ENCODE measurements around the gene HLA-DQA2. TPM values are rescaled to one million over a fixed set of nuclear protein-coding genes. Genes with fewer than 3 reads are reported as not detected.

The HLA-DQA2 gene
- polyA plus RNA-seq, 1 donor from 2014 or later, result not detected

- H3F3A ChIP-seq (ENCODE audit: insufficient read depth, low read length, poor library complexity, severe bottlenecking), result no peaks in the 10 kb centered on the region
- H3K27ac ChIP-seq (ENCODE audit: low read length), result no peak overlapping the region
- no peaks in the 10 kb centered on the region for H3K9me3 ChIP-seq (ENCODE audit: low read length)
- no peaks in the 10 kb centered on the region for H3K27me3 ChIP-seq (ENCODE audit: insufficient read depth, low read depth, low read length)
- no peak for TF ChIP-seq TAF1 (IDR thresholded peaks at IDR 0.05; ENCODE audit: low read depth)
- TF ChIP-seq CTCF (IDR thresholded peaks at IDR 0.05; ENCODE audit: poor library complexity, severe bottlenecking), result peak; percentile 75
- TF ChIP-seq SMC3 (conservative IDR thresholded peaks at IDR 0.05; ENCODE audit: poor library complexity), result peak; percentile 80
- TF ChIP-seq RAD21 (conservative IDR thresholded peaks at IDR 0.05), result peak; percentile 79
- H3K36me3 ChIP-seq (ENCODE audit: insufficient read depth, low read length), result no peaks in the 10 kb centered on the region
- H3K79me2 ChIP-seq (replicated peaks; ENCODE audit: insufficient read depth, low read length), result no peaks in the 10 kb centered on the region
- H3K9ac ChIP-seq (ENCODE audit: low read length), result no peak overlapping the region
- H4K20me1 ChIP-seq (ENCODE audit: insufficient read depth), result no peaks in the 10 kb centered on the region
- no peak overlapping the region for H2AFZ ChIP-seq (ENCODE audit: low read depth, low read length)
- H3K9me2 ChIP-seq (ENCODE audit: insufficient read depth, low read length), result no peaks in the 10 kb centered on the region
- H3K4me2 ChIP-seq (ENCODE audit: low read length), result no peak overlapping the region
- H3K4me3 ChIP-seq (ENCODE audit: low read length), result no peak overlapping the region
These were observed 44.8 kb downstream of the HLA-DQA2 start for GRCh38 chr6:32785781-32786533.

- Histone ChIP-seq H3F3A (ENCODE audit: insufficient read depth, low read length, poor library complexity, severe bottlenecking) (no peaks in the 10 kb centered on the region), H3K27ac (ENCODE audit: low read length) (no peak overlapping the region), H3K36me3 (ENCODE audit: insufficient read depth, low read length) (no peaks in the 10 kb centered on the region), H3K9me2 (ENCODE audit: insufficient read depth, low read length) (no peaks in the 10 kb centered on the region), H2AFZ (ENCODE audit: low read depth, low read length) (no peak overlapping the region), H3K4me3 (ENCODE audit: low read length) (no peak overlapping the region), H3K9ac (ENCODE audit: low read length) (no peak overlapping the region), H3K4me2 (ENCODE audit: low read length) (no peak overlapping the region), H4K20me1 (ENCODE audit: insufficient read depth) (no peaks in the 10 kb centered on the region), H3K27me3 (ENCODE audit: insufficient read depth, low read depth, low read length) (no peaks in the 10 kb centered on the region), H3K79me2 (replicated peaks; ENCODE audit: insufficient read depth, low read length) (no peaks in the 10 kb centered on the region), H3K9me3 (ENCODE audit: low read length) (no peaks in the 10 kb centered on the region)
- TF ChIP-seq EZH2 (IDR thresholded peaks at IDR 0.05; ENCODE audit: borderline replicate concordance, insufficient read depth, low read length, poor library complexity, severe bottlenecking) (no peak), MXI1 (conservative IDR thresholded peaks at IDR 0.05; ENCODE audit: poor library complexity, severe bottlenecking) (no peak), POLR2AphosphoS5 (IDR thresholded peaks at IDR 0.05) (no peak), REST (IDR thresholded peaks at IDR 0.05; ENCODE audit: borderline replicate concordance) (no peak), EP300 (conservative IDR thresholded peaks at IDR 0.05; ENCODE audit: poor library complexity, severe bottlenecking) (no peak), RAD21 (conservative IDR thresholded peaks at IDR 0.05) (no peak), CTCF (IDR thresholded peaks at IDR 0.05; ENCODE audit: poor library complexity, severe bottlenecking) (no peak), TAF1 (IDR thresholded peaks at IDR 0.05; ENCODE audit: low read depth) (no peak), SMC3 (conservative IDR thresholded peaks at IDR 0.05; ENCODE audit: poor library complexity) (no peak)
These were observed 49.1 kb downstream of the HLA-DQA2 start for GRCh38 chr6:32790306-32790705.
